BLaER1 (cell line): ENCODE data around the gene ENOX2.

Experiments
- H3K27ac ChIP-seq: shearing (Covaris generic); formaldehyde crosslinking; 2 replicates; pipeline ENCODE4 v1.8.1; 2022
- H3K27me3 ChIP-seq: shearing (Covaris generic); formaldehyde crosslinking; 2 replicates; pipeline ENCODE4 v1.8.1; 2022
- H3K36me3 ChIP-seq: shearing (Covaris generic); formaldehyde crosslinking; 2 replicates; pipeline ENCODE4 v1.8.1; 2022
- H3K4me1 ChIP-seq: shearing (Covaris generic); formaldehyde crosslinking; 2 replicates; pipeline ENCODE4 v1.8.1; 2022
- H3K4me2 ChIP-seq: shearing (Covaris generic); formaldehyde crosslinking; 2 replicates; pipeline ENCODE4 v1.8.1; 2022
- H3K4me3 ChIP-seq: shearing (Covaris generic); formaldehyde crosslinking; 2 replicates; pipeline ENCODE4 v1.8.1; 2022
- H3K9ac ChIP-seq: shearing (Covaris generic); formaldehyde crosslinking; 2 replicates; pipeline ENCODE4 v1.8.1; 2022
- H3K9me3 ChIP-seq: shearing (Covaris generic); formaldehyde crosslinking; 2 replicates; pipeline ENCODE4 v1.8.1; 2022
- H4K20me1 ChIP-seq: shearing (Covaris generic); formaldehyde crosslinking; 2 replicates; pipeline ENCODE4 v1.8.1; 2022
- Cebpa-rat ChIP-seq: shearing (Covaris generic); IDR thresholded peaks from 2 replicates; pipeline ENCODE4 v1.8.1; 2022

The ENOX2 gene

DNA sequence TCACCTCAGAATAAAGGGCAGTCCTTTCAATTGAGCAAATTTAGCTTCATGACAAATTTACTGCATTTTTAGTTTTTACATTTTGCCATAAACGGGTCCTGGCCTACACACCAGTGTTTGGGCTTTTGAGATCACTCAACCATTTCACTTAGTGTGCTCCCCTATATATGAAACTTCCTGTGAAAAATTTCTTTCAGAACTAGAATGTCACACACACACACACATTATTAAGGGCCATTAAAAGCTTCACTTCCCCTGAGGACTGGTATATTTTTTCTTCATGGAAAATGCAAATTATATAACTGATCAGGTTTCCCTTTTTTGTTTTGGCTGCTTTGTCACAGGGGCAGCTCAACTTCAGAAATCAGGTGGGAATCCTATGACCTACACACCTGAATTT lies 206.5 kb downstream of the ENOX2 start:
- TF ChIP-seq Cebpa-rat: no peak
- Histone ChIP-seq H4K20me1 (0 out of 2 replicates have a peak, but pooled peaks cover 10% of the 10 kb centered on the region), H3K4me2 (peak overlapping the region; percentile 24; the same call in 1 of the 2 replicates)

DNA sequence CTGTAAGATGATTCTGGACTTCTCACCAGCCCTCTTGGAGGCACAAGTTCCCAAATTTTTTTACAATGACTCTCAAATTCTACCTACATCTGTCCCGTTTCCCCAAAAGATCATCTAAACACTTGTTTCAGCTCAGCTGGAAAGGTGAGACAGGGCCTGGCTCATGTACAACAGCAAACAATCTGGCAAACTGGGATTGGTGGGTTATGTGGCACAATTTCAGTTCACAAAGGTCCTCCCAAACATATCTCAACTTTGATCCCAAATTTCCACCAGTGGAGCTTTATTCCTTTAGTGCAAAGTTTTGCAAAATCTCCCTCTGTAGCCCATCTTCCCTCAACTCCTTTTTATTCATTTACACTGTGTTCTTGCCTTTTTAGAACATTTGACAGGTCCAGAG lies 207.1 kb downstream of the ENOX2 start:
- Histone ChIP-seq H3K9me3 (no peaks in the 10 kb centered on the region), H3K9ac (no peak overlapping the region), H3K36me3 (no peaks in the 10 kb centered on the region), H3K4me2 (no peak overlapping the region), H3K27me3 (peaks cover 91% of the 10 kb centered on the region), H4K20me1 (0 out of 2 replicates have a peak, but pooled peaks cover 10% of the 10 kb centered on the region), H3K4me1 (peaks cover 13% of the 10 kb centered on the region; the same call in 1 of the 2 replicates), H3K4me3 (no peak overlapping the region), H3K27ac (no peak overlapping the region)
- no peak for TF ChIP-seq Cebpa-rat

More for the DNA sequence above, 206.5 kb downstream of the ENOX2 start:
- no peak overlapping the region for H3K4me3 ChIP-seq
- peaks cover 13% of the 10 kb centered on the region; the same call in 1 of the 2 replicates for H3K4me1 ChIP-seq
- peaks cover 87% of the 10 kb centered on the region for H3K27me3 ChIP-seq
- H3K9me3 ChIP-seq: no peaks in the 10 kb centered on the region
- H3K27ac ChIP-seq: no peak overlapping the region
- no peak overlapping the region for H3K9ac ChIP-seq
- H3K36me3 ChIP-seq: no peaks in the 10 kb centered on the region

DNA sequence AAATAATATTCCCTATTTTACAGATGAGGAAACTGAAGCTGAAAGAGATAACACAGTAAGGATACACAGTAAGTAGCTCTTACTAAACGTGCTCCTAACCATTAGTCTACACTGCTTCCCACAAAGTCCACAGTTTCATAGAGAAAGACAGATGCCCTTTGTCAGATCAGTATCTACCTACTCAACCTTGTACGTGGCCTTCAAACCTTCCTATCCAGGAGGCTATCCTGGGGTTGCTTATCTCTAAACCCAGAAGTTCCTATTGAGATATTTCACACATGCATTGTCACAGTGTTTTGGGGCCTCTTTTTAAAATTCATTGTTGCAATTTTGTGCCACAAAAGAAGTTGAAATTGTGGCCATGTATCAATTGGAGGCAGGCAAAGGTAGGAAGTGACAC lies 208.0 kb downstream of the ENOX2 start:
- H3K9ac ChIP-seq: no peak overlapping the region
- no peak for TF ChIP-seq Cebpa-rat
- peaks cover 13% of the 10 kb centered on the region; the same call in 1 of the 2 replicates for H3K4me1 ChIP-seq
- H3K4me3 ChIP-seq: no peak overlapping the region
- no peak overlapping the region for H3K4me2 ChIP-seq
- no peaks in the 10 kb centered on the region for H3K36me3 ChIP-seq
- H4K20me1 ChIP-seq: 0 out of 2 replicates have a peak, but pooled peaks cover 10% of the 10 kb centered on the region
- no peak overlapping the region for H3K27ac ChIP-seq
- peaks cover 89% of the 10 kb centered on the region for H3K27me3 ChIP-seq
- H3K9me3 ChIP-seq: no peaks in the 10 kb centered on the region

DNA sequence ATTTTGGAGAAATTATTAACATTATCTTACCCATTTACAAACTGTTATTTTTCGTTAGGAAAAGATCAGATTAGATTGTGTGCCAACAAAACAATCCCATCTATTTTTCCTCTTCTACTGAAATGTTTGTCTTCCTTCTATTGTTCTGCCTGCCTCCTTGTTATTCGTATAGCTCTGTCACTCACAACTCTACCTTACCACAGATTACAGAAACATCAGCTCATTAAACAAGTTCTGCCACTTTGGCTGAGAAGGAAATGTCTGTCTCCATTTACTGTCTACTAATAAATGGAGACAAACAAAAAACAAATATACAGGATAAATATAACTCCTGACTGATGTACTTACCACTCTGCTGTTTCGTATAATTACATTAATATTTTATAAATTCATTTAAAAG lies 211.4 kb downstream of the ENOX2 start:
- no peaks in the 10 kb centered on the region for H3K9me3 ChIP-seq
- no peak overlapping the region for H3K4me2 ChIP-seq
- H3K4me3 ChIP-seq: no peak overlapping the region
- peaks cover 6% of the 10 kb centered on the region; the same call in 1 of the 2 replicates for H3K4me1 ChIP-seq
- no peak for TF ChIP-seq Cebpa-rat
- no peak overlapping the region for H3K9ac ChIP-seq
- no peak overlapping the region for H3K27ac ChIP-seq
- no peaks in the 10 kb centered on the region for H4K20me1 ChIP-seq
- H3K27me3 ChIP-seq: peaks cover 93% of the 10 kb centered on the region
- no peaks in the 10 kb centered on the region for H3K36me3 ChIP-seq

- Histone ChIP-seq H3K4me3 (no peak overlapping the region), H3K4me1 (no peaks in the 10 kb centered on the region), H3K4me2 (no peak overlapping the region), H3K36me3 (no peaks in the 10 kb centered on the region), H3K27ac (no peak overlapping the region), H3K9ac (no peak overlapping the region), H3K9me3 (no peaks in the 10 kb centered on the region), H4K20me1 (no peaks in the 10 kb centered on the region; the same call in 1 of the 2 replicates), H3K27me3 (peaks cover 96% of the 10 kb centered on the region)
- TF ChIP-seq Cebpa-rat: no peak
These were observed 214.6 kb downstream of the ENOX2 start for GRCh38 chrX:130688360-130688759.

- Histone ChIP-seq H3K9ac (no peak overlapping the region), H3K36me3 (no peaks in the 10 kb centered on the region), H3K9me3 (no peaks in the 10 kb centered on the region), H3K4me2 (no peak overlapping the region), H3K4me3 (no peak overlapping the region), H4K20me1 (peaks cover 9% of the 10 kb centered on the region; the same call in 1 of the 2 replicates), H3K27ac (no peak overlapping the region), H3K27me3 (peaks cover 97% of the 10 kb centered on the region), H3K4me1 (no peaks in the 10 kb centered on the region)
- no peak for TF ChIP-seq Cebpa-rat
These were observed 220.0 kb downstream of the ENOX2 start for GRCh38 chrX:130682990-130683389.

DNA sequence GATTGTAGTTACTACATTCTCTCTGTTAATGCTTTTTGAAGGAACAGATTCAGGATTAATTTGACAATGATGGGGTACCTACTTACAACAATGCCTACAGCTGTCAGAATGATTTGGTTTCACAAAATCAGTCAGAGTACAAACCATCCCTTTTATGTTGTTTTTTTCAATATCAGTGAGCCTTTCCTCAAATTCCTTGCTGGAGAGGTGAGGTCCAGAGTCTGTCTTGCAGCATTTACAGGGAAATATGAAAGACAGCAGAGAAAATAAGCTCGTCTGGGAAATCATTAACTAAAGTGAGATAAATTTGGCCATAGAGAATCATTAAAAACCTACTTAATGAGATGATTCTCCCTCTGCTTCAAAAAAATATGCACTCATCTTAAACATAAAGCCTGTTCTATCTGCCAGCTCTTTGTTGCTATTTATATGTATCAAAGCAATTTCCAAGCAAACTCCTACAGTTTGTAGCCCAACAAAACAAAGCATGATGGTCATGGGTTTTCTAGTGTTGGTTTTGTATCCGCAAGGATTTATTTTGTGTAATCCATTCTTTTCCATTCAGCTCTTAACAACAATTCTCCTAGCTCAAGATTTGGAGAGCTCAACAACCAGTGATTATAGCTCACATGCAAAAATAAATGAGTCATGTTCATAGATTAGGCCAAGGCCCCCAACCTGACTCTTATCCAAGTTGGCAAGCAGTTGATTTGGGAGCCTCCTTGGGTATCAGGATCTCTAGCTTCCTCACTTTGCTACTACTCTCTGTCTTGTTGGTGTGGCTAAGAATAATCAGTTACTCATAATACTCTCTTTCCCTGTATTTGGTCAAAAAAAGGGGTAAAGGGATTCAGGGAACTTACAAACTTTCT lies 222.6 kb downstream of the ENOX2 start:
- Histone ChIP-seq H3K9ac (no peak overlapping the region), H3K27ac (no peak overlapping the region), H3K4me1 (no peaks in the 10 kb centered on the region), H4K20me1 (peaks cover 9% of the 10 kb centered on the region; the same call in 1 of the 2 replicates), H3K9me3 (no peaks in the 10 kb centered on the region), H3K4me3 (no peak overlapping the region), H3K36me3 (no peaks in the 10 kb centered on the region), H3K27me3 (peaks cover 87% of the 10 kb centered on the region), H3K4me2 (no peak overlapping the region)
- no peak for TF ChIP-seq Cebpa-rat

DNA sequence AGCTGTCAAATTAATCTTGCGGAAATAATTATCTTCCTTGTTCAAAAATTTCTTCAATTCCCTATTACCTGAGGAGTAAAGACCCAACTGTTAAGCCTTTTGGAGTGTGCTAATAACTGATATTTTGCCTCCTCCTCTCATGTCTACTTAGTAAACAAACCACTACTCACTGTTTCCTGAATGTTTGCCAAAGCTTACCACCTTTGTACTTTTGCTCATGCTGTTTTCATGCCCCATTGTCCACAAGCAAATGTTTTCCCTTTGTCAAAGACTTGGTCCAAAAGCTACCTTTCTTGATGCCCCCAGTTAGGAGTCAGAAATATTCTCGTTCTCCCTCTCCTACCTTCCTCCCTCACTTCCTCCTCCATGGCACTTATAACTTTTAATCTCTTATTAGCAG lies 226.1 kb downstream of the ENOX2 start:
- Histone ChIP-seq H3K4me3 (no peak overlapping the region), H3K27me3 (peaks cover 69% of the 10 kb centered on the region), H3K9me3 (peaks cover 23% of the 10 kb centered on the region), H3K4me1 (no peaks in the 10 kb centered on the region), H4K20me1 (peaks cover 9% of the 10 kb centered on the region; the same call in 1 of the 2 replicates), H3K27ac (no peak overlapping the region), H3K9ac (no peak overlapping the region), H3K36me3 (no peaks in the 10 kb centered on the region), H3K4me2 (no peak overlapping the region)
- TF ChIP-seq Cebpa-rat: no peak

GRCh38 chrX:130672214-130672613 lies 230.8 kb downstream of the ENOX2 start:
- Histone ChIP-seq H3K27me3 (peaks cover 72% of the 10 kb centered on the region), H3K4me2 (no peak overlapping the region), H3K27ac (no peak overlapping the region), H3K36me3 (no peaks in the 10 kb centered on the region), H3K9ac (no peak overlapping the region), H3K4me3 (no peak overlapping the region), H4K20me1 (no peaks in the 10 kb centered on the region), H3K4me1 (no peaks in the 10 kb centered on the region), H3K9me3 (peaks cover 23% of the 10 kb centered on the region)
- no peak for TF ChIP-seq Cebpa-rat

- no peaks in the 10 kb centered on the region for H3K4me1 ChIP-seq
- H3K27me3 ChIP-seq: peaks cover 88% of the 10 kb centered on the region
- no peak for TF ChIP-seq Cebpa-rat
- H3K9me3 ChIP-seq: peaks cover 22% of the 10 kb centered on the region
- H3K4me2 ChIP-seq: no peak overlapping the region
- no peak overlapping the region for H3K4me3 ChIP-seq
- no peak overlapping the region for H3K9ac ChIP-seq
- H4K20me1 ChIP-seq: no peaks in the 10 kb centered on the region
- no peaks in the 10 kb centered on the region for H3K36me3 ChIP-seq
- no peak overlapping the region for H3K27ac ChIP-seq
These were observed 233.8 kb downstream of the ENOX2 start for GRCh38 chrX:130669233-130669632.
